Muscle layer of duodenum (tissue), 2 donors: ENCODE results near the gene NHS.

Experiments
- H3K27ac ChIP-seq: one replicate; pipeline ENCODE4 v1.7.0; 2013; ENCODE audit warnings: mild to moderate bottlenecking, low read length
- H3K27me3 ChIP-seq: one replicate; pipeline ENCODE4 v1.7.0; 2013; ENCODE audit warnings: low read depth, mild to moderate bottlenecking, control low read depth, low read length
- H3K36me3 ChIP-seq, 2 donors: one replicate each; pipeline ENCODE4 v1.7.0; 2013; ENCODE audit warnings: low read length in 2 of 2, control low read depth in 1 of 2, mild to moderate bottlenecking in 1 of 2; ENCODE audit not compliant: insufficient read depth in 2 of 2, control insufficient read depth in 1 of 2
- H3K4me1 ChIP-seq, 2 donors: one replicate each; pipeline ENCODE4 v1.7.0; 2013; ENCODE audit warnings: low read length in 2 of 2, mild to moderate bottlenecking in 2 of 2, control low read depth in 1 of 2, moderate library complexity in 1 of 2; ENCODE audit not compliant: insufficient read depth in 2 of 2, control insufficient read depth in 1 of 2
- H3K4me3 ChIP-seq, 2 donors: one replicate each; pipeline ENCODE4 v1.7.0; 2013; ENCODE audit warnings: low read length in 2 of 2, low read depth in 1 of 2, mild to moderate bottlenecking in 1 of 2
- H3K9me3 ChIP-seq, 2 donors: one replicate each; pipeline ENCODE4 v1.7.0; 2013; ENCODE audit warnings: low read length in 2 of 2, control low read depth in 1 of 2, mild to moderate bottlenecking in 1 of 2; ENCODE audit not compliant: control insufficient read depth in 1 of 2
- donor health status: healthy.

NHS gene

GRCh38 chrX:17623750-17624149 is 248.8 kb downstream of the NHS start:
- Histone ChIP-seq H3K4me3 (no peak overlapping the region), H3K36me3 (no peaks in the 10 kb centered on the region), H3K27ac (no peak overlapping the region), H3K4me1 (no peaks in the 10 kb centered on the region), H3K9me3 (no peaks in the 10 kb centered on the region), H3K27me3 (no peaks in the 10 kb centered on the region)

DNA sequence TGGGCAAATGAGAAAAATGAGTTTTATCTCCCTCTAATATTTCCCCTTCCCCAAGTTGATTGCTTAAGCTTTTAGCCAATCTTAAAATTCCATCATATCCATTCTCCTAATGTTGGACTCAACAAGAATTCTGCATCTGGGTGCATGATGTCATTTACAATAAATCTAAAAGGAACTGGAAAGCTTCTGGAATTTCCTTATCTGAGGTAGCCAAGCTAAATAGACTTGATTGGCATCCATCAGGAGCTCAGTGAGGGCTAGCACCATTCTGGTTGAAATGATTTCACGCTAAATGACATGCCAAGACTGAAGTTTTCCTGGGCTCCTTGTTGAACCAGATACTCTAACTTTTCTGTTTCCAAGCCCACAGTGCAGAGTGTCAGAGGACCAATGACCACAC is 252.0 kb downstream of the NHS start:
- Histone ChIP-seq H3K4me3 (no peak overlapping the region), H3K36me3 (no peaks in the 10 kb centered on the region), H3K9me3 (no peaks in the 10 kb centered on the region), H3K4me1 (peaks cover 0 to 10% of the 10 kb centered on the region in 2 donors), H3K27me3 (no peaks in the 10 kb centered on the region), H3K27ac (no peak overlapping the region)

DNA sequence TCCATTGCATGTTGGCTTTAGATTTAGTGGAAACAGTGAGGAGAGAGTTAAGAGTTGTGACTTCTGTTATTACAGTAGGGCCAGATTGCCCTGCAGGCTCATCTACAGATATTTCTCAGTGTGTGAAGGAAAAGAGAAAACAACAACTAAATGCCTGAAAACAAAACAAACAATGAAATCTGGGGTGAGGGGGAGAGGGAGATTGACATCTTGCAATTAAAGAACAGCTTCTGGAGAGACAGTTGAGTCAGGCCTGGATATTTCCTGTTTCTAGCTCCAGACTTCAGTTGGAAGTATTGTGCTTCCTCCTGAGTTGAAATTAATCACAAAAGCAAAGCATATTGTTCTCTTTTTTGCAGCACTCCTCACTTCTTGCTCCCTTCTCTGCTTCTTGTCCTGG is 254.0 kb downstream of the NHS start:
- no peak overlapping the region for H3K27ac ChIP-seq
- no peaks in the 10 kb centered on the region for H3K9me3 ChIP-seq
- H3K36me3 ChIP-seq = no peaks in the 10 kb centered on the region
- no peaks in the 10 kb centered on the region for H3K27me3 ChIP-seq
- no peak overlapping the region for H3K4me3 ChIP-seq
- peaks cover 0 to 10% of the 10 kb centered on the region in 2 donors for H3K4me1 ChIP-seq

GRCh38 chrX:17629519-17629918 is 254.5 kb downstream of the NHS start:
- Histone ChIP-seq H3K36me3 (no peaks in the 10 kb centered on the region), H3K27me3 (no peaks in the 10 kb centered on the region), H3K9me3 (no peaks in the 10 kb centered on the region), H3K4me1 (peaks cover 0 to 10% of the 10 kb centered on the region in 2 donors), H3K27ac (no peak overlapping the region), H3K4me3 (no peak overlapping the region)

DNA sequence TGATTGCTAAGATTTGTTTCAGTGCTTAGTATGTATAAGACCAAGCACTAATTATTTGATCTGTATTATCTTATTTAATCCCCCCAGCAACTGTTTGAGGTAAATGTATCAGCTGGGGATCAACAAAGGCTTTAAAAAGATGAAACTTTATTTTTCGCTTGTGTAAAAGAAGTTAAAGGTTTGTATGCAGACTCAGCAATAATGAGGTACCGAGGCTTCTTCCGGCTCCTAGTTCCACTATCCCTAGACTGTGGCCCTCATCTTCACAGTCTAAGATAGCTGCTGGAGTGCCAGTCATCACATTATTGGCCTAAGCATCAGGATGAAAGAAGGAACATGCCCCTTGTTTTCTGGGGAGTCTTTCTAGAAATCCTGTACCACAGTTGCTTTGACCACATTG is 256.6 kb downstream of the NHS start:
- Histone ChIP-seq H3K4me1 (peaks cover 0 to 10% of the 10 kb centered on the region in 2 donors), H3K27ac (no peak overlapping the region), H3K9me3 (no peaks in the 10 kb centered on the region), H3K36me3 (no peaks in the 10 kb centered on the region), H3K27me3 (no peaks in the 10 kb centered on the region), H3K4me3 (no peak overlapping the region)

GRCh38 chrX:17632942-17633341 is 257.9 kb downstream of the NHS start:
- no peaks in the 10 kb centered on the region for H3K36me3 ChIP-seq
- H3K4me1 ChIP-seq = peaks cover 0 to 10% of the 10 kb centered on the region in 2 donors
- H3K27me3 ChIP-seq = no peaks in the 10 kb centered on the region
- no peak overlapping the region for H3K4me3 ChIP-seq
- H3K27ac ChIP-seq = no peak overlapping the region
- no peaks in the 10 kb centered on the region for H3K9me3 ChIP-seq

DNA sequence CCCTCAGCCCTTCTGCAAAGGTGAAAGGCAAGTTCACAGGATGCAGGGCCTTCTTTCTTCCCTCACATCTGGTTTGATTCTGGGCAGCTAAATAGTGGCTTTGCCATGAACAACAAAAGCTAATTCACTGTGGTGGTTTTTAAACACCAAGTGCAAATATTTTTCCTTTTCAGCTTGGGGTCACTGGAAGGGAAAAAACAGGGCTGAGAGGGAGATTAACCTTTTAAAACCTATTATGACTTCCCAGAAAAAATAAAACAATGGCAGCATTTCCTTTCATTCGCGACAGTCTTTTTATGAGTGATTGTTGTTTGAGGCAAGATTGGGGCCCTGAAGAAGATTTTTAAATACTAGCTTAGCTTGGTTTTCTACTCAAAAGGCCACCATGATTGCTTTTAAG is 258.5 kb downstream of the NHS start:
- peaks cover 0 to 12% of the 10 kb centered on the region in 2 donors for H3K4me1 ChIP-seq
- H3K27ac ChIP-seq = no peak overlapping the region
- no peak overlapping the region for H3K4me3 ChIP-seq
- no peaks in the 10 kb centered on the region for H3K27me3 ChIP-seq
- H3K9me3 ChIP-seq = no peaks in the 10 kb centered on the region
- no peaks in the 10 kb centered on the region for H3K36me3 ChIP-seq

DNA sequence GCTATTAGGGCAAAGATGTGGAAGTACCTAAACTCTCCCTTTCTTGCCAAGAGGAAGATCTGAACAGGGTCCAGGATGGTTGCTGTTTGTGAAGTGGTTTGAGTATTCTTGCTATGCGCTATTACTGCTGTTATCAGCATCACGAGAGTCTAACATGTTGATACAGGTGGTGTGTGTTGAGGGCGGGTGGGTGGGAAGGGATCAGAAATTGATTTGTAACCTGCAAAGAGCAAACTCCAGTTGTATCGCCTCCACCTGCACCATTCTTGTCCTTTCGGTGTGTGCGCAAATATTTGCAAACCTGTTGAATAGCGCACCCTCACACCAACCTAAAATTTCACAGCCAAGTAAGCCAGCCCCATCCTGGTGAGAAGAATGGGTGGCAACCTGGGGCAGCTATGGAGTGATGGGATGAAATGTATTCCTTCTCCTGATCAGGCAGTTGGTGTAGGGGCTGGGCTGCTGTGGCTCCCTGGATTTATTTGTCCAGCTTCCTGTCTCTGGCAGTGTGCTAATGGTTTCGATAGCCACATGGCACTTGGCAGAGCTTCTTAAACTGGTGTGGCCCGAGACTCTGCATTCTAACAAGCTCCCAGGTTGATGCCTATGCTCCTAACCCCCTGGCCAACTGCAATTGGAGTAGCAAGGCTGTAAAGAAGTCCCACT is 259.7 kb downstream of the NHS start:
- peaks cover 0 to 9% of the 10 kb centered on the region in 2 donors for H3K4me1 ChIP-seq
- no peak overlapping the region for H3K27ac ChIP-seq
- no peaks in the 10 kb centered on the region for H3K27me3 ChIP-seq
- no peaks in the 10 kb centered on the region for H3K9me3 ChIP-seq
- no peak overlapping the region for H3K4me3 ChIP-seq
- no peaks in the 10 kb centered on the region for H3K36me3 ChIP-seq

- H3K4me3 ChIP-seq = no peak overlapping the region
- H3K27me3 ChIP-seq = no peaks in the 10 kb centered on the region
- H3K36me3 ChIP-seq = no peaks in the 10 kb centered on the region
- no peak overlapping the region for H3K27ac ChIP-seq
- H3K9me3 ChIP-seq = no peaks in the 10 kb centered on the region
- peaks cover 0 to 6% of the 10 kb centered on the region in 2 donors for H3K4me1 ChIP-seq
Measured at GRCh38 chrX:17635231-17635630, 260.2 kb downstream of the NHS start.

DNA sequence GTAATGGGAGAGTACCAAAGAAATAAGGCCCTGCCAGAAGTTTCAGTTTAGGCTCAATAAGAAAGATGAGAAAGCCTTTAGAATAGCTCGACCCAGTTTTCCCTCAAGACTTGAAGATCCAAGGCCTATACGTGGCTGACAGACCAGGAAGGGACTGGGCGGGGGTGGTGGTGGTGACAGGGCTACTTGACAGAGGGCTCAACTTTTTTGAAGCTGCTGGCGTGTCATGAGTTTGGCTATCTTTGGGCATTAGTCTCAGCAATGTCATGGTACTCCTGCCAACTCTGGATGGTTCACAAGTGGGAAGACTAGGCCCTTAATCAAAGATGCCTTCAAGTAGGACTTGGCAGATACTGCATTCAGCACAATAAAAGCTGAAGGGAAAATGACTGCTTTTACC is 262.2 kb downstream of the NHS start:
- H3K27ac ChIP-seq = no peak overlapping the region
- H3K4me1 ChIP-seq = peaks cover 0 to 6% of the 10 kb centered on the region in 2 donors
- H3K4me3 ChIP-seq = no peak overlapping the region
- no peaks in the 10 kb centered on the region for H3K9me3 ChIP-seq
- no peaks in the 10 kb centered on the region for H3K27me3 ChIP-seq
- H3K36me3 ChIP-seq = no peaks in the 10 kb centered on the region

DNA sequence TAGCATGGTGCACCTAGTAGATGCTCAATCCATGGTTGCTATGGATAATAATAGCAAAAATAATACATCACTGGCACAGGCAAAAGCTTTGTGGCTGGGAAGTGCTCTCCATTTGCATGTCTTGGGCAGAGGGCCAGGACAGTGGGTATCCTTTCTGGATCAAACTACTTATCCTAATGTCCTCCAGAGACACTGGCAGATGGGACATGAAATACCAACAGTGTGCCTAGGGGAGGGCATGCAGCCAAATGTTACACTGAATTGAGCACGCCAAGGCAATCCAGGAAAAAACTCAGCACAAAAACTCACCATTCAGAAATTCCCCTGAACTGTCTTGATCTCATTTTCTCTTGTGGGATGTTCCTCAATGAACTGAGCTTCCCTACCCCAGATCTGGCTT is 263.7 kb downstream of the NHS start:
- Histone ChIP-seq H3K27ac (no peak overlapping the region), H3K4me3 (no peak overlapping the region), H3K9me3 (no peaks in the 10 kb centered on the region), H3K4me1 (peaks cover 0 to 6% of the 10 kb centered on the region in 2 donors), H3K36me3 (no peaks in the 10 kb centered on the region), H3K27me3 (no peaks in the 10 kb centered on the region)

GRCh38 chrX:17642891-17643290 is 267.9 kb downstream of the NHS start:
- H3K4me1 ChIP-seq = peaks cover 0 to 6% of the 10 kb centered on the region in 2 donors
- no peak overlapping the region for H3K27ac ChIP-seq
- no peaks in the 10 kb centered on the region for H3K36me3 ChIP-seq
- H3K27me3 ChIP-seq = no peaks in the 10 kb centered on the region
- H3K4me3 ChIP-seq = no peak overlapping the region
- no peaks in the 10 kb centered on the region for H3K9me3 ChIP-seq
